HEK293 (cell line): ENCODE results near the gene KCNIP4.

Experiments
- CTCF ChIA-PET: fragments of 350-600 bp; formaldehyde crosslinking; extraction: SDS; loops from one replicate; lab custom pipeline; 2021; ENCODE audit warnings: antibody characterized with exemption; lab: Yijun Ruan, JAX
- POLR2A ChIA-PET: fragments of 300-600 bp; formaldehyde crosslinking; extraction: SDS; loops from one replicate; lab custom pipeline; 2020; ENCODE audit warnings: antibody characterized with exemption, inconsistent platforms; lab: Yijun Ruan, JAX
- H3K27ac ChIP-seq: fragments of 200-500 bp; sonication (Bioruptor generic); 2 replicates; pipeline ENCODE4 v1.5.1; 2014; ENCODE audit warnings: low read depth, low read length, control low read depth, inconsistent platforms; ENCODE audit errors: extremely low read depth
- H3K36me3 ChIP-seq, 2 experiments: fragments of 200-500 bp in 1 of 2; sonication (Bioruptor generic) in 1 of 2; 1 replicate in 1 of 2; 2 replicates in 1 of 2; pipeline ENCODE4 v1.5.1; 2014 to 2017; ENCODE audit warnings: inconsistent platforms in 2 of 2, low read length in 2 of 2; ENCODE audit not compliant: control insufficient read depth in 2 of 2, insufficient read depth in 1 of 2
- H3K4me1 ChIP-seq: fragments of 200-500 bp; sonication (Bioruptor generic); 2 replicates; pipeline ENCODE4 v1.5.1; 2014; ENCODE audit warnings: mild to moderate bottlenecking, low read length, inconsistent platforms; ENCODE audit not compliant: control insufficient read depth, insufficient read depth
- H3K4me3 ChIP-seq: 2 replicates; pipeline ENCODE4 v1.5.1; 2011; ENCODE audit warnings: low read depth, mild to moderate bottlenecking, control low read depth, low read length, moderate library complexity
- H3K9me3 ChIP-seq: fragments of 200-500 bp; sonication (Bioruptor generic); 2 replicates; pipeline ENCODE4 v1.5.1; 2014; ENCODE audit warnings: low read depth, low read length, inconsistent platforms; ENCODE audit not compliant: control insufficient read depth, insufficient read depth
- GFI1B ChIP-seq: fragments of 450-650 bp; formaldehyde crosslinking; IDR thresholded peaks from 2 replicates; pipeline ENCODE4 v1.5.1; 2016; ENCODE audit warnings: missing biosample characterization, missing genetic modification characterization
- GLIS1 ChIP-seq: fragments of 450-650 bp; formaldehyde crosslinking; IDR thresholded peaks from 2 replicates; pipeline ENCODE4 v1.5.1; 2016; ENCODE audit warnings: missing biosample characterization, missing genetic modification characterization
- KLF16 ChIP-seq: fragments of 450-650 bp; formaldehyde crosslinking; IDR thresholded peaks from 2 replicates; pipeline ENCODE4 v1.5.1; 2017; ENCODE audit warnings: missing biosample characterization, missing genetic modification characterization
- SCRT1 ChIP-seq: fragments of 450-650 bp; formaldehyde crosslinking; IDR thresholded peaks from 2 replicates; pipeline ENCODE4 v1.5.1; 2016; ENCODE audit warnings: missing biosample characterization, missing genetic modification characterization, borderline replicate concordance
- TSHZ1 ChIP-seq: fragments of 450-650 bp; formaldehyde crosslinking; IDR thresholded peaks from 2 replicates; pipeline ENCODE4 v1.5.1; 2016; ENCODE audit warnings: missing biosample characterization, missing genetic modification characterization, borderline replicate concordance
- ZBTB26 ChIP-seq: fragments of 450-650 bp; formaldehyde crosslinking; optimal IDR thresholded peaks from 2 replicates; pipeline ENCODE3; 2016; ENCODE audit warnings: missing biosample characterization, mild to moderate bottlenecking, missing genetic modification characterization
- ZNF133 ChIP-seq: fragments of 450-650 bp; formaldehyde crosslinking; IDR thresholded peaks from 2 replicates; pipeline ENCODE4 v1.5.1; 2016; ENCODE audit warnings: missing biosample characterization, missing genetic modification characterization
- ZNF157 ChIP-seq: fragments of 450-650 bp; formaldehyde crosslinking; IDR thresholded peaks from 2 replicates; pipeline ENCODE4 v1.5.1; 2016; ENCODE audit warnings: missing biosample characterization, missing genetic modification characterization
- ZNF174 ChIP-seq: fragments of 450-650 bp; formaldehyde crosslinking; IDR thresholded peaks from 2 replicates; pipeline ENCODE4 v1.5.0; 2017; ENCODE audit warnings: missing biosample characterization, mild to moderate bottlenecking, missing genetic modification characterization
- ZNF2 ChIP-seq: fragments of 450-650 bp; formaldehyde crosslinking; IDR thresholded peaks from 2 replicates; pipeline ENCODE4 v1.5.1; 2016; ENCODE audit warnings: missing biosample characterization, missing genetic modification characterization
- ZNF211 ChIP-seq: fragments of 450-650 bp; formaldehyde crosslinking; IDR thresholded peaks from 2 replicates; pipeline ENCODE4 v1.5.1; 2016; ENCODE audit warnings: low read depth, missing biosample characterization, missing genetic modification characterization
- ZNF221 ChIP-seq: fragments of 450-650 bp; formaldehyde crosslinking; IDR thresholded peaks from 2 replicates; pipeline ENCODE4 v1.5.1; 2017; ENCODE audit warnings: missing biosample characterization, missing genetic modification characterization, borderline replicate concordance
- ZNF292 ChIP-seq: fragments of 450-650 bp; formaldehyde crosslinking; IDR thresholded peaks from 2 replicates; pipeline ENCODE4 v1.5.1; 2016; ENCODE audit warnings: low read depth, missing biosample characterization, missing genetic modification characterization, borderline replicate concordance
- ZNF324 ChIP-seq: fragments of 450-650 bp; formaldehyde crosslinking; IDR thresholded peaks from 2 replicates; pipeline ENCODE4 v1.5.1; 2016; ENCODE audit warnings: missing biosample characterization, missing genetic modification characterization
- ZNF366 ChIP-seq: fragments of 450-650 bp; formaldehyde crosslinking; conservative IDR thresholded peaks from 2 replicates; pipeline ENCODE4 v1.5.1; 2016; ENCODE audit warnings: missing biosample characterization, missing genetic modification characterization
- ZNF394 ChIP-seq: fragments of 450-650 bp; formaldehyde crosslinking; IDR thresholded peaks from 2 replicates; pipeline ENCODE4 v1.5.1; 2016; ENCODE audit warnings: missing biosample characterization, missing genetic modification characterization, mild to moderate bottlenecking, moderate library complexity, borderline replicate concordance
- ZNF433 ChIP-seq: fragments of 450-650 bp; formaldehyde crosslinking; IDR thresholded peaks from 2 replicates; pipeline ENCODE4 v1.5.1; 2016; ENCODE audit warnings: missing biosample characterization, missing genetic modification characterization, low read depth
- ZNF501 ChIP-seq: fragments of 450-650 bp; formaldehyde crosslinking; IDR thresholded peaks from 2 replicates; pipeline ENCODE4 v1.5.1; 2016; ENCODE audit warnings: missing biosample characterization, missing genetic modification characterization
- ZNF514 ChIP-seq: fragments of 450-650 bp; formaldehyde crosslinking; IDR thresholded peaks from 2 replicates; pipeline ENCODE4 v1.5.1; 2016; ENCODE audit warnings: missing biosample characterization, missing genetic modification characterization
- ZNF529 ChIP-seq: fragments of 450-650 bp; formaldehyde crosslinking; IDR thresholded peaks from 2 replicates; pipeline ENCODE4 v1.5.1; 2017; ENCODE audit warnings: missing genetic modification characterization, missing biosample characterization; ENCODE audit not compliant: insufficient replicate concordance
- ZNF585B ChIP-seq: fragments of 450-650 bp; formaldehyde crosslinking; IDR thresholded peaks from 2 replicates; pipeline ENCODE4 v1.5.1; 2016; ENCODE audit warnings: missing biosample characterization, missing genetic modification characterization
- ZNF624 ChIP-seq: fragments of 450-650 bp; formaldehyde crosslinking; IDR thresholded peaks from 2 replicates; pipeline ENCODE4 v1.5.1; 2017; ENCODE audit warnings: missing biosample characterization, missing genetic modification characterization
- ZNF639 ChIP-seq: fragments of 450-650 bp; formaldehyde crosslinking; IDR thresholded peaks from 2 replicates; pipeline ENCODE4 v1.5.1; 2016; ENCODE audit warnings: missing biosample characterization, missing genetic modification characterization
- ZNF658 ChIP-seq: fragments of 450-650 bp; formaldehyde crosslinking; IDR thresholded peaks from 2 replicates; pipeline ENCODE4; 2016; ENCODE audit warnings: missing biosample characterization, missing genetic modification characterization
- ZNF776 ChIP-seq: fragments of 450-650 bp; formaldehyde crosslinking; IDR thresholded peaks from 2 replicates; pipeline ENCODE4 v1.5.0; 2017; ENCODE audit warnings: missing biosample characterization, missing genetic modification characterization, borderline replicate concordance
- ZSCAN30 ChIP-seq: fragments of 450-650 bp; IDR thresholded peaks from 2 replicates; pipeline ENCODE4 v1.5.1; 2018; ENCODE audit warnings: missing biosample characterization, mild to moderate bottlenecking, missing genetic modification characterization, moderate library complexity
- TF ChIP-seq, protein P1 (sequence below): fragments of 450-650 bp; formaldehyde crosslinking; IDR thresholded peaks from 2 replicates; pipeline ENCODE4 v1.5.1; 2017; ENCODE audit warnings: missing biosample characterization, missing genetic modification characterization
- TF ChIP-seq, protein P2 (sequence below): fragments of 450-650 bp; formaldehyde crosslinking; IDR thresholded peaks from 2 replicates; pipeline ENCODE4 v1.5.1; 2016; ENCODE audit warnings: missing biosample characterization, missing genetic modification characterization

Gene KCNIP4

DNA sequence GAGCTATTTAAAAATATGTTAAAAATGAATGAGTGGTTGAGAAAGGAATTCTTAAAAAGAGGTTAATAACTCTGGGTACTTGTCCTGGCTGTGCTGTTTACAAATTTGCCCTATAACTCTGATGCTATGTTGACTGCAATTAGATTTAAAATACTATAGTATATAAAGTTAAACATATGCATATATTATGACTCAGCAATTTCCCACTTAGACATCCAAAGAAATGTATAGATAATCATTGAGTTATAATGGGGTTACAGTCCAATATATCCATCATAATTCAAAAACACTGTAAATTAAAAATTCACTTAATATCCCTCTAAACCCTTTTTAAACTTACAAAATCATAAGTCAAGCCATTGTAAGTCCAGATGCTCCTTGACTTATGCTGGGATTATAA, 818.0 kb downstream of the KCNIP4 start:
- CTCF ChIA-PET = no interaction called here
- H3K9me3 ChIP-seq = no peaks in the 10 kb centered on the region
- TF ChIP-seq GLIS1 (tag by site-specific recombination) (no peak), ZNF776 (tag by site-specific recombination) (no peak), ZNF624 (no peak), GFI1B (tag by site-specific recombination) (no peak), SCRT1 (tag by site-specific recombination) (no peak), TSHZ1 (tag by site-specific recombination) (no peak), ZNF585B (tag by site-specific recombination) (no peak), KLF16 (tag by site-specific recombination) (no peak), ZNF433 (tag by site-specific recombination) (no peak), ZNF174 (tag by site-specific recombination) (no peak), ZNF211 (tag by site-specific recombination) (no peak), ZSCAN30 (tag by site-specific recombination) (no peak), ZBTB26 (tag by site-specific recombination) (no peak)
- TF ChIP-seq, protein P1, sequence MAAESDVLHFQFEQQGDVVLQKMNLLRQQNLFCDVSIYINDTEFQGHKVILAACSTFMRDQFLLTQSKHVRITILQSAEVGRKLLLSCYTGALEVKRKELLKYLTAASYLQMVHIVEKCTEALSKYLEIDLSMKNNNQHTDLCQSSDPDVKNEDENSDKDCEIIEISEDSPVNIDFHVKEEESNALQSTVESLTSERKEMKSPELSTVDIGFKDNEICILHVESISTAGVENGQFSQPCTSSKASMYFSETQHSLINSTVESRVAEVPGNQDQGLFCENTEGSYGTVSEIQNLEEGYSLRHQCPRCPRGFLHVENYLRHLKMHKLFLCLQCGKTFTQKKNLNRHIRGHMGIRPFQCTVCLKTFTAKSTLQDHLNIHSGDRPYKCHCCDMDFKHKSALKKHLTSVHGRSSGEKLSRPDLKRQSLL (tag by site-specific recombination) = no peak
- TF ChIP-seq, protein P2, sequence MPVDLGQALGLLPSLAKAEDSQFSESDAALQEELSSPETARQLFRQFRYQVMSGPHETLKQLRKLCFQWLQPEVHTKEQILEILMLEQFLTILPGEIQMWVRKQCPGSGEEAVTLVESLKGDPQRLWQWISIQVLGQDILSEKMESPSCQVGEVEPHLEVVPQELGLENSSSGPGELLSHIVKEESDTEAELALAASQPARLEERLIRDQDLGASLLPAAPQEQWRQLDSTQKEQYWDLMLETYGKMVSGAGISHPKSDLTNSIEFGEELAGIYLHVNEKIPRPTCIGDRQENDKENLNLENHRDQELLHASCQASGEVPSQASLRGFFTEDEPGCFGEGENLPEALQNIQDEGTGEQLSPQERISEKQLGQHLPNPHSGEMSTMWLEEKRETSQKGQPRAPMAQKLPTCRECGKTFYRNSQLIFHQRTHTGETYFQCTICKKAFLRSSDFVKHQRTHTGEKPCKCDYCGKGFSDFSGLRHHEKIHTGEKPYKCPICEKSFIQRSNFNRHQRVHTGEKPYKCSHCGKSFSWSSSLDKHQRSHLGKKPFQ (tag by site-specific recombination) = no peak
- no peak overlapping the region for H3K4me3 ChIP-seq
- no peaks in the 10 kb centered on the region for H3K36me3 ChIP-seq
- POLR2A ChIA-PET = no interaction called here
- H3K4me1 ChIP-seq = no peaks in the 10 kb centered on the region
- H3K27ac ChIP-seq = no peak overlapping the region

DNA sequence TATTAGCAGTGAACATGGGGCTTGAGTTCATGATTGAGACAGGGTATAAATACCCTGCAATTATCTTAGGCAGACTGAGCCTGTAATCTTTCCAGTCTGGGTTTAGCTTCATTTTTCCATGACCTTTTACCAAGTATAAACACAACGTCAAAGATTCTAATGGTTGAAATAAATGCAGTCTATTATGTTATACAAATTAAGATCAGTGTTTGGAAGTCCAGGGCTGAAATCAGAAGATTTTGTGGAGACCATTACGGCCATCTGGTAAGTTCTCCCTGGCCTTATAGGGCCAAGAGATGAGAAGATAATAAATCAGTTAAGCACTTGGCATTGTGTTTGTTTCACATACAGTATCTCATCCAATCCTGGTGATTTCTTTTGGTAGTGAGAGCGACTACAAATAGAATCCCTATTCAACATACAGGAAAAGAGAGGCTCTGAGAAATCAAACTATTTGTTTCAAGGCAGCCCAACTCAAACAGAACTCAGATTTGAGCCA, 822.5 kb downstream of the KCNIP4 start:
- TF ChIP-seq ZNF624 (no peak), ZNF501 (tag by site-specific recombination) (no peak), ZNF394 (tag by site-specific recombination) (no peak), ZNF639 (tag by site-specific recombination) (no peak), ZNF292 (no peak), ZNF2 (no peak), ZNF658 (tag by site-specific recombination) (no peak), ZNF157 (tag by site-specific recombination) (no peak), ZNF366 (no peak), ZNF324 (tag by site-specific recombination) (no peak), ZNF514 (no peak), ZNF133 (tag by site-specific recombination) (no peak), ZNF221 (tag by site-specific recombination) (no peak), ZNF529 (tag by site-specific recombination) (no peak)
- CTCF ChIA-PET = no interaction called here
- POLR2A ChIA-PET = no interaction called here

More for the DNA sequence above, 822.5 kb downstream of the KCNIP4 start:
- Histone ChIP-seq H3K27ac (no peak overlapping the region), H3K4me3 (no peak overlapping the region), H3K4me1 (no peaks in the 10 kb centered on the region), H3K36me3 (no peaks in the 10 kb centered on the region), H3K9me3 (no peaks in the 10 kb centered on the region)
